B cell (primary cell): ENCODE data around the gene MFRP.

Experiments used
- EZH2 ChIP-seq: IDR thresholded peaks from 2 replicates; pipeline ENCODE4 v1.6.1; 2012; ENCODE audit warnings: borderline replicate concordance, low read depth, mild to moderate bottlenecking, moderate library complexity, low read length; ENCODE audit not compliant: insufficient read depth, poor library complexity, severe bottlenecking
- TF ChIP-seq, protein P1 (sequence below): fragments of 200-600 bp; IDR thresholded peaks from one replicate; pipeline ENCODE4 v1.8.0; 2022; ENCODE audit warnings: antibody characterized with exemption, mild to moderate bottlenecking

- TF ChIP-seq, protein P1, sequence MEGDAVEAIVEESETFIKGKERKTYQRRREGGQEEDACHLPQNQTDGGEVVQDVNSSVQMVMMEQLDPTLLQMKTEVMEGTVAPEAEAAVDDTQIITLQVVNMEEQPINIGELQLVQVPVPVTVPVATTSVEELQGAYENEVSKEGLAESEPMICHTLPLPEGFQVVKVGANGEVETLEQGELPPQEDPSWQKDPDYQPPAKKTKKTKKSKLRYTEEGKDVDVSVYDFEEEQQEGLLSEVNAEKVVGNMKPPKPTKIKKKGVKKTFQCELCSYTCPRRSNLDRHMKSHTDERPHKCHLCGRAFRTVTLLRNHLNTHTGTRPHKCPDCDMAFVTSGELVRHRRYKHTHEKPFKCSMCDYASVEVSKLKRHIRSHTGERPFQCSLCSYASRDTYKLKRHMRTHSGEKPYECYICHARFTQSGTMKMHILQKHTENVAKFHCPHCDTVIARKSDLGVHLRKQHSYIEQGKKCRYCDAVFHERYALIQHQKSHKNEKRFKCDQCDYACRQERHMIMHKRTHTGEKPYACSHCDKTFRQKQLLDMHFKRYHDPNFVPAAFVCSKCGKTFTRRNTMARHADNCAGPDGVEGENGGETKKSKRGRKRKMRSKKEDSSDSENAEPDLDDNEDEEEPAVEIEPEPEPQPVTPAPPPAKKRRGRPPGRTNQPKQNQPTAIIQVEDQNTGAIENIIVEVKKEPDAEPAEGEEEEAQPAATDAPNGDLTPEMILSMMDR, result no peak
- TF ChIP-seq EZH2, result no peak
Measured at GRCh38 chr11:119295178-119295577, 51.3 kb downstream of the MFRP start.
